ENCODE measurements around the gene CEP164.
A peak's percentile ranks its signal among the peaks of the same experiment; 100 is the strongest.

The CEP164 gene

GRCh38 chr11:117300283-117300663 lies 27.4 kb upstream of the CEP164 start:
- Histone ChIP-seq H3K4me2 (ENCODE audit: insufficient read depth, low read length, poor library complexity, severe bottlenecking) (no peak overlapping the region), H2BK12ac (ENCODE audit: low read length) (no peak overlapping the region), H4K8ac (ENCODE audit: low read depth, low read length) (no peak overlapping the region), H3K4me1 (ENCODE audit: control insufficient read depth in 2 of 2, insufficient read depth in 1 of 2, low read depth in 1 of 2, low read length in 2 of 2) (peaks cover 16 to 20% of the 10 kb centered on the region in 2 donors), H3K27me3 (ENCODE audit: control insufficient read depth in 3 of 3, insufficient read depth in 3 of 3, low read depth in 1 of 3, low read length in 3 of 3) (no peaks in the 10 kb centered on the region), H3K9ac (ENCODE audit: low read depth, low read length, poor library complexity) (no peak overlapping the region), H3K79me1 (ENCODE audit: low read depth, low read length) (no peaks in the 10 kb centered on the region), H3K27ac (replicated peaks; ENCODE audit: low read length) (peak overlapping the region; percentile 71), H3K4ac (ENCODE audit: low read length) (no peak overlapping the region), H4K91ac (ENCODE audit: low read depth, low read length, poor library complexity) (no peak overlapping the region), H2BK120ac (ENCODE audit: low read depth, low read length) (peak overlapping the region; percentile 3), H3K4me3 (ENCODE audit: low read length in 2 of 2) (peak overlapping the region in 1 of 2 donors; percentile 40), H2AK5ac (ENCODE audit: low read depth, low read length) (peak overlapping the region; percentile 12), H2BK5ac (ENCODE audit: low read length) (peak overlapping the region; percentile 49), H3K18ac (ENCODE audit: low read length) (peak overlapping the region; percentile 93), H2BK15ac (ENCODE audit: low read length) (peak overlapping the region; percentile 9), H3K14ac (ENCODE audit: low read length) (no peak overlapping the region), H3K9me3 (replicated peaks in 1 of 2; ENCODE audit: control insufficient read depth in 2 of 2, insufficient read depth in 1 of 2, low read depth in 1 of 2, low read length in 2 of 2) (no peaks in the 10 kb centered on the region), H2AFZ (ENCODE audit: low read length) (peak overlapping the region; percentile 90), H3K36me3 (replicated peaks in 1 of 2; ENCODE audit: control insufficient read depth in 2 of 2, insufficient read depth in 2 of 2, low read length in 2 of 2) (peaks cover 3 to 9% of the 10 kb centered on the region in 2 donors), H3K23ac (ENCODE audit: low read depth, low read length, poor library complexity) (no peak overlapping the region)
- peak; percentile 51 for DNase-seq (ENCODE audit: low spot score)
- no CpG with 5 or more reads among the region's 17 CpGs for WGBS, 2 donors (ENCODE audit: extremely low coverage in 2 of 2, insufficient read length in 2 of 2, insufficient replicate concordance in 1 of 2)

DNA sequence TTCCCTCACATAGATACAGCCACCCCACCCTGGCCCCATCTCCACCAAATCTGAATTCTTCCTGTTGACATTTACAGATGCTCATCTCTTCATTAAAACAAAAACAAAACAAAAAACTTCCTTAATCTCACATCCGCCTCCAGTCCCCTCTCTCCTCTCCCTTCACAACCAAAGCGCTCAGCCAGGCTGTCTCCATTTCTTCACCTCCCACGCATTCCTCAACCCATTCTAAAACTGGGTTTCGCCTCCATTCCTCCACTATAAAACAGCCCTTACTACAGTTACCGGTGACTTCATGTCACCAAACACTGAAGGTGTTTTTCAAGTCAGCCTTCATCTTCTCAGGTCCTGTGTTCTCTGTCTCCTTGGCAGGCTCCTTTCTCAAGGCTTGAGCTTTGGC lies 26.9 kb upstream of the CEP164 start:
- H2BK12ac ChIP-seq (ENCODE audit: low read length), result no peak overlapping the region
- H2BK120ac ChIP-seq (ENCODE audit: low read depth, low read length), result peak overlapping the region; percentile 3
- no peaks in the 10 kb centered on the region for H3K9me3 ChIP-seq (replicated peaks in 1 of 2; ENCODE audit: control insufficient read depth in 2 of 2, insufficient read depth in 1 of 2, low read depth in 1 of 2, low read length in 2 of 2)
- H3K27ac ChIP-seq (replicated peaks; ENCODE audit: low read length), result peak overlapping the region; percentile 71
- H3K79me1 ChIP-seq (ENCODE audit: low read depth, low read length), result no peaks in the 10 kb centered on the region
- no peak overlapping the region for H4K91ac ChIP-seq (ENCODE audit: low read depth, low read length, poor library complexity)
- peak overlapping the region; percentile 90 for H2AFZ ChIP-seq (ENCODE audit: low read length)
- peaks cover 3 to 4% of the 10 kb centered on the region in 2 donors for H3K36me3 ChIP-seq (replicated peaks in 1 of 2; ENCODE audit: control insufficient read depth in 2 of 2, insufficient read depth in 2 of 2, low read length in 2 of 2)
- no peak overlapping the region for H3K4me3 ChIP-seq (ENCODE audit: low read length in 2 of 2)
- H2AK5ac ChIP-seq (ENCODE audit: low read depth, low read length), result peak overlapping the region; percentile 12
- H3K4me1 ChIP-seq (ENCODE audit: control insufficient read depth in 2 of 2, insufficient read depth in 1 of 2, low read depth in 1 of 2, low read length in 2 of 2), result peaks cover 16 to 20% of the 10 kb centered on the region in 2 donors
- H3K14ac ChIP-seq (ENCODE audit: low read length), result no peak overlapping the region
- H3K9ac ChIP-seq (ENCODE audit: low read depth, low read length, poor library complexity), result no peak overlapping the region
- no peak overlapping the region for H2BK15ac ChIP-seq (ENCODE audit: low read length)
- peak overlapping the region; percentile 49 for H2BK5ac ChIP-seq (ENCODE audit: low read length)
- H3K18ac ChIP-seq (ENCODE audit: low read length), result peak overlapping the region; percentile 93
- no peak for DNase-seq (ENCODE audit: low spot score)
- H4K8ac ChIP-seq (ENCODE audit: low read depth, low read length), result no peak overlapping the region
- no peaks in the 10 kb centered on the region for H3K27me3 ChIP-seq (ENCODE audit: control insufficient read depth in 3 of 3, insufficient read depth in 3 of 3, low read depth in 1 of 3, low read length in 3 of 3)
- H3K4ac ChIP-seq (ENCODE audit: low read length), result no peak overlapping the region
- H3K23ac ChIP-seq (ENCODE audit: low read depth, low read length, poor library complexity), result no peak overlapping the region
- no peak overlapping the region for H3K4me2 ChIP-seq (ENCODE audit: insufficient read depth, low read length, poor library complexity, severe bottlenecking)
- WGBS, 2 donors (ENCODE audit: extremely low coverage in 2 of 2, insufficient read length in 2 of 2, insufficient replicate concordance in 1 of 2), result 100% methylated on average over 3 of the region's 5 CpGs; no CpG with 5 or more reads in 1 of the 2 donors

DNA sequence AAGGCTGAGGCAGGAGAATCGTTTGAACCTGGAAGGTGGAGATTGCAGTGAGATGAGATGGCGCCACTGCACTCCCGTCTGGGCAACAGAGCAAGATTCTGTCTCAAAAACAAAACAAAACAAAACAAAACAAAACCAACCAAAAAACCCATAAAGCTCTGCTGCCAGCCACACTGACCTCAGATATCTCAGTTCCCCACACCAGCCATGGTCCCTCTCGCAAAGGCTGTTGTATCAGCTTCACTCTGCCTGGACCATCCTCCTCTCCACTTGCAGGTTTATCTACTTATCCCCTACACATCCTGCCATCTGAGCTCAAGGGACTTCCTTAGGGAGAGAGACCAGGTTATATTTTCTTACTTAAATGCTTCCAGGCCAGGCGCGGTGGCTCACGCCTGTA lies 25.4 kb upstream of the CEP164 start:
- Histone ChIP-seq H3K4me2 (ENCODE audit: insufficient read depth, low read length, poor library complexity, severe bottlenecking) (no peak overlapping the region), H2AFZ (ENCODE audit: low read length) (no peak overlapping the region), H3K9me3 (replicated peaks in 1 of 2; ENCODE audit: control insufficient read depth in 2 of 2, insufficient read depth in 1 of 2, low read depth in 1 of 2, low read length in 2 of 2) (no peaks in the 10 kb centered on the region), H3K9ac (ENCODE audit: low read depth, low read length, poor library complexity) (no peak overlapping the region), H3K14ac (ENCODE audit: low read length) (no peak overlapping the region), H3K79me1 (ENCODE audit: low read depth, low read length) (no peaks in the 10 kb centered on the region), H4K91ac (ENCODE audit: low read depth, low read length, poor library complexity) (no peak overlapping the region), H3K4me1 (ENCODE audit: control insufficient read depth in 2 of 2, insufficient read depth in 1 of 2, low read depth in 1 of 2, low read length in 2 of 2) (peaks cover 16 to 20% of the 10 kb centered on the region in 2 donors), H2BK12ac (ENCODE audit: low read length) (no peak overlapping the region), H2BK120ac (ENCODE audit: low read depth, low read length) (no peak overlapping the region), H3K4me3 (ENCODE audit: low read length in 2 of 2) (no peak overlapping the region), H4K8ac (ENCODE audit: low read depth, low read length) (no peak overlapping the region), H2BK15ac (ENCODE audit: low read length) (no peak overlapping the region), H2AK5ac (ENCODE audit: low read depth, low read length) (no peak overlapping the region), H3K36me3 (replicated peaks in 1 of 2; ENCODE audit: control insufficient read depth in 2 of 2, insufficient read depth in 2 of 2, low read length in 2 of 2) (peaks cover 3% of the 10 kb centered on the region in 2 donors), H3K27me3 (ENCODE audit: control insufficient read depth in 3 of 3, insufficient read depth in 3 of 3, low read depth in 1 of 3, low read length in 3 of 3) (no peaks in the 10 kb centered on the region), H3K23ac (ENCODE audit: low read depth, low read length, poor library complexity) (no peak overlapping the region), H3K4ac (ENCODE audit: low read length) (no peak overlapping the region), H3K27ac (replicated peaks; ENCODE audit: low read length) (no peak overlapping the region), H2BK5ac (ENCODE audit: low read length) (no peak overlapping the region), H3K18ac (ENCODE audit: low read length) (no peak overlapping the region)
- no CpG with 5 or more reads among the region's 7 CpGs for WGBS, 2 donors (ENCODE audit: extremely low coverage in 2 of 2, insufficient read length in 2 of 2, insufficient replicate concordance in 1 of 2)
- DNase-seq (ENCODE audit: low spot score), result no peak

GRCh38 chr11:117303101-117303500 lies 24.6 kb upstream of the CEP164 start:
- H3K27ac ChIP-seq (replicated peaks; ENCODE audit: low read length), result no peak overlapping the region
- H2AK5ac ChIP-seq (ENCODE audit: low read depth, low read length), result no peak overlapping the region
- no peak overlapping the region for H2BK120ac ChIP-seq (ENCODE audit: low read depth, low read length)
- no peak overlapping the region for H3K4ac ChIP-seq (ENCODE audit: low read length)
- H2BK12ac ChIP-seq (ENCODE audit: low read length), result no peak overlapping the region
- no peak overlapping the region for H2BK15ac ChIP-seq (ENCODE audit: low read length)
- H2AFZ ChIP-seq (ENCODE audit: low read length), result no peak overlapping the region
- no peak overlapping the region for H3K14ac ChIP-seq (ENCODE audit: low read length)
- H4K91ac ChIP-seq (ENCODE audit: low read depth, low read length, poor library complexity), result no peak overlapping the region
- DNase-seq (ENCODE audit: low spot score), result no peak
- H3K4me2 ChIP-seq (ENCODE audit: insufficient read depth, low read length, poor library complexity, severe bottlenecking), result no peak overlapping the region
- no peak overlapping the region for H3K23ac ChIP-seq (ENCODE audit: low read depth, low read length, poor library complexity)
- H3K9me3 ChIP-seq (replicated peaks in 1 of 2; ENCODE audit: control insufficient read depth in 2 of 2, insufficient read depth in 1 of 2, low read depth in 1 of 2, low read length in 2 of 2), result no peaks in the 10 kb centered on the region
- H2BK5ac ChIP-seq (ENCODE audit: low read length), result no peak overlapping the region
- WGBS, 2 donors (ENCODE audit: extremely low coverage in 2 of 2, insufficient read length in 2 of 2, insufficient replicate concordance in 1 of 2), result no CpG with 5 or more reads among the region's 4 CpGs
- H3K4me3 ChIP-seq (ENCODE audit: low read length in 2 of 2), result no peak overlapping the region
- no peak overlapping the region for H3K18ac ChIP-seq (ENCODE audit: low read length)
- H3K9ac ChIP-seq (ENCODE audit: low read depth, low read length, poor library complexity), result no peak overlapping the region
- no peaks in the 10 kb centered on the region for H3K79me1 ChIP-seq (ENCODE audit: low read depth, low read length)
- no peaks in the 10 kb centered on the region for H3K27me3 ChIP-seq (ENCODE audit: control insufficient read depth in 3 of 3, insufficient read depth in 3 of 3, low read depth in 1 of 3, low read length in 3 of 3)
- peaks cover 3% of the 10 kb centered on the region in 2 donors for H3K36me3 ChIP-seq (replicated peaks in 1 of 2; ENCODE audit: control insufficient read depth in 2 of 2, insufficient read depth in 2 of 2, low read length in 2 of 2)
- H4K8ac ChIP-seq (ENCODE audit: low read depth, low read length), result no peak overlapping the region
- H3K4me1 ChIP-seq (ENCODE audit: control insufficient read depth in 2 of 2, insufficient read depth in 1 of 2, low read depth in 1 of 2, low read length in 2 of 2), result peaks cover 16 to 20% of the 10 kb centered on the region in 2 donors
